Measurements from ENCODE around the gene CBFA2T2.

- TF ChIP-seq CTCF (IDR thresholded peaks at IDR 0.05; ENCODE audit: borderline replicate concordance, extremely low read depth, low read length, poor library complexity, severe bottlenecking) = no peak
- no peak for TF ChIP-seq EZH2 (IDR thresholded peaks at IDR 0.05; ENCODE audit: borderline replicate concordance, low read depth, low read length, severe bottlenecking)
These were observed 66.3 kb downstream of the CBFA2T2 start for GRCh38 chr20:33556246-33556645.

Data from DND-41 (cell line).